GM19463 (cell line): ENCODE results near the gene CREG1.
A peak's percentile ranks its signal among the peaks of the same experiment; 100 is the strongest.

Experiments used
- ATAC-seq: cut with Tn5 transposase; IDR thresholded peaks from one replicate; pipeline ENCODE4 v1.9.1; 2021; ENCODE audit warnings: mild to moderate bottlenecking, moderate library complexity; ENCODE audit not compliant: unreplicated experiment

CREG1 gene

GRCh38 chr1:167509587-167509986, 44.0 kb downstream of the CREG1 start:
- no peak for ATAC-seq

GRCh38 chr1:167507719-167508118, 45.8 kb downstream of the CREG1 start:
- ATAC-seq: no peak

- no peak for ATAC-seq
Observed at GRCh38 chr1:167504467-167504827, 49.1 kb downstream of the CREG1 start.

- ATAC-seq: no peak
Observed at GRCh38 chr1:167503626-167504466, 49.7 kb downstream of the CREG1 start.

- ATAC-seq: no peak
Observed at GRCh38 chr1:167502719-167503462, 50.7 kb downstream of the CREG1 start.

- no peak for ATAC-seq
Observed at GRCh38 chr1:167502192-167502551, 51.4 kb downstream of the CREG1 start.

GRCh38 chr1:167501515-167502191, 51.9 kb downstream of the CREG1 start:
- no peak for ATAC-seq

GRCh38 chr1:167500283-167500860, 53.2 kb downstream of the CREG1 start:
- ATAC-seq: peak; percentile 33

GRCh38 chr1:167499664-167500101, 53.9 kb downstream of the CREG1 start:
- peak; percentile 96 for ATAC-seq

GRCh38 chr1:167499106-167499505, 54.5 kb downstream of the CREG1 start:
- no peak for ATAC-seq

GRCh38 chr1:167496797-167497619, 56.6 kb downstream of the CREG1 start:
- ATAC-seq: no peak

- ATAC-seq: no peak
Observed at GRCh38 chr1:167493372-167493771, 60.2 kb downstream of the CREG1 start.

GRCh38 chr1:167492481-167492910, 61.1 kb downstream of the CREG1 start:
- no peak for ATAC-seq

- ATAC-seq: no peak
Observed at GRCh38 chr1:167491586-167492461, 61.7 kb downstream of the CREG1 start.
